OCI-LY1 (cell line): ENCODE data around the gene MTX3.

ENCODE experiments used
- EZH2 ChIP-seq: fragments of 200-600 bp; sonication (generic), shearing (Covaris generic); IDR thresholded peaks from 2 replicates; pipeline ENCODE4 v1.8.0; 2017; ENCODE audit warnings: borderline replicate concordance, mixed run types, mild to moderate bottlenecking, antibody characterized with exemption, low read length, moderate library complexity, mixed read lengths
- TF ChIP-seq, protein P1 (sequence below): fragments of 200-600 bp; sonication (generic), shearing (Covaris generic); IDR thresholded peaks from 2 replicates; pipeline ENCODE4 v1.5.1; 2017; ENCODE audit warnings: mild to moderate bottlenecking, antibody characterized with exemption, low read length, moderate library complexity, mixed read lengths

GRCh38 chr5:79955941-79956670 lies 35.0 kb downstream of the MTX3 start:
- TF ChIP-seq, protein P1, sequence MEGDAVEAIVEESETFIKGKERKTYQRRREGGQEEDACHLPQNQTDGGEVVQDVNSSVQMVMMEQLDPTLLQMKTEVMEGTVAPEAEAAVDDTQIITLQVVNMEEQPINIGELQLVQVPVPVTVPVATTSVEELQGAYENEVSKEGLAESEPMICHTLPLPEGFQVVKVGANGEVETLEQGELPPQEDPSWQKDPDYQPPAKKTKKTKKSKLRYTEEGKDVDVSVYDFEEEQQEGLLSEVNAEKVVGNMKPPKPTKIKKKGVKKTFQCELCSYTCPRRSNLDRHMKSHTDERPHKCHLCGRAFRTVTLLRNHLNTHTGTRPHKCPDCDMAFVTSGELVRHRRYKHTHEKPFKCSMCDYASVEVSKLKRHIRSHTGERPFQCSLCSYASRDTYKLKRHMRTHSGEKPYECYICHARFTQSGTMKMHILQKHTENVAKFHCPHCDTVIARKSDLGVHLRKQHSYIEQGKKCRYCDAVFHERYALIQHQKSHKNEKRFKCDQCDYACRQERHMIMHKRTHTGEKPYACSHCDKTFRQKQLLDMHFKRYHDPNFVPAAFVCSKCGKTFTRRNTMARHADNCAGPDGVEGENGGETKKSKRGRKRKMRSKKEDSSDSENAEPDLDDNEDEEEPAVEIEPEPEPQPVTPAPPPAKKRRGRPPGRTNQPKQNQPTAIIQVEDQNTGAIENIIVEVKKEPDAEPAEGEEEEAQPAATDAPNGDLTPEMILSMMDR, result no peak
- no peak for TF ChIP-seq EZH2
